Activated CD4-positive, alpha-beta T cell treated with anti-CD3 and anti-CD28 coated beads for 36 hours (primary cell): ENCODE results near the gene SLC35D1. TPM values are rescaled to one million over a fixed set of nuclear protein-coding genes. Genes with fewer than 3 reads are reported as not detected.

Source experiments
- ATAC-seq: fragments of 200-7000 bp; cut with Tn5 transposase; one replicate; pipeline ENCODE4 v1.10.0; 2021; ENCODE audit warnings: mild to moderate bottlenecking, moderate library complexity
- CTCF ChIA-PET: fragments of 350-600 bp; sonication (Branson Sonifier 250); formaldehyde crosslinking; loops from one replicate; lab custom pipeline; 2021; ENCODE audit warnings: antibody characterized with exemption; lab: Charles Lee
- POLR2A ChIA-PET: fragments of 350-600 bp; sonication (Branson Sonifier 250); formaldehyde crosslinking; loops from one replicate; lab custom pipeline; 2021; ENCODE audit warnings: antibody characterized with exemption, inconsistent platforms; lab: Charles Lee
- DNase-seq: peaks from one replicate; pipeline ENCODE4 v3.0.0-alpha.2; 2020
- H3K27ac Mint-ChIP-seq: one replicate; pipeline ENCODE4 v1.8.0; 2021; ENCODE audit warnings: mixed read lengths
- H3K27me3 Mint-ChIP-seq: one replicate; pipeline ENCODE4 v1.8.0; 2021; ENCODE audit warnings: mixed read lengths
- H3K36me3 Mint-ChIP-seq: one replicate; pipeline ENCODE4 v1.8.0; 2021; ENCODE audit warnings: low read depth, mixed read lengths
- H3K4me1 Mint-ChIP-seq: one replicate; pipeline ENCODE4 v1.8.0; 2021; ENCODE audit warnings: mixed read lengths
- H3K4me3 Mint-ChIP-seq: one replicate; pipeline ENCODE4 v1.8.0; 2021; ENCODE audit warnings: mild to moderate bottlenecking, moderate library complexity, mixed read lengths
- H3K9me3 Mint-ChIP-seq: one replicate; pipeline ENCODE4 v1.8.0; 2021; ENCODE audit warnings: low read depth, mixed read lengths
- intact Hi-C, 2 experiments: fragments of 100-400 bp; cut with DNase I in 1 of 2; cut with micrococcal nuclease in 1 of 2; formaldehyde crosslinking; loops; one replicate each; pipeline versions ENCODE4 v1.14.2 to v1.15.1; 2022 to 2024; cut with DNase I, micrococcal nuclease
- total RNA-seq, 2 experiments: library from RNA; stranded (reverse); gene quantifications; one replicate each; pipeline ENCODE4 v1.2.3, GENCODE V29; 2021

The SLC35D1 gene
- total RNA-seq, 2 experiments from 2014 or later, result 8.7 to 10.3 TPM

GRCh38 chr1:67044631-67045270 is 9.2 kb downstream of the SLC35D1 start:
- Mint-ChIP-seq H3K9me3 (no peaks in the 10 kb centered on the region), H3K36me3 (peaks cover 46% of the 10 kb centered on the region), H3K27ac (no peak overlapping the region), H3K4me3 (no peak overlapping the region), H3K4me1 (peaks cover 2% of the 10 kb centered on the region), H3K27me3 (no peaks in the 10 kb centered on the region)
- CTCF ChIA-PET, result interaction anchor here (0.5 to 2.1 kb wide), 4 partner anchors 15 to 516 kb away, joined by 3 to 9 read pairs (median 4); no protein-coding TSS in a partner anchor
- POLR2A ChIA-PET, result no interaction called here
- ATAC-seq (no peak), DNase-seq (no peak)
- intact Hi-C loops, result no loop called here

GRCh38 chr1:67043366-67043765 is 10.6 kb downstream of the SLC35D1 start:
- Mint-ChIP-seq H3K27ac (no peak overlapping the region), H3K9me3 (no peaks in the 10 kb centered on the region), H3K4me3 (no peak overlapping the region), H3K4me1 (peaks cover 2% of the 10 kb centered on the region), H3K36me3 (peaks cover 53% of the 10 kb centered on the region), H3K27me3 (no peaks in the 10 kb centered on the region)
- POLR2A ChIA-PET, result no interaction called here
- intact Hi-C loops, result no loop called here
- CTCF ChIA-PET, result no interaction called here
- DNase-seq, result no peak
- ATAC-seq, result no peak

GRCh38 chr1:67041841-67042503 is 12.0 kb downstream of the SLC35D1 start:
- H3K27ac Mint-ChIP-seq, result no peak overlapping the region
- H3K36me3 Mint-ChIP-seq, result peaks cover 59% of the 10 kb centered on the region
- no peak overlapping the region for H3K4me3 Mint-ChIP-seq
- H3K9me3 Mint-ChIP-seq, result no peaks in the 10 kb centered on the region
- H3K4me1 Mint-ChIP-seq, result peaks cover 9% of the 10 kb centered on the region
- ChIA-PET POLR2A (no interaction called here), CTCF (interaction anchor here (1.4 kb wide), 1 partner anchor 12 kb away, joined by 6 read pairs; no protein-coding TSS in a partner anchor)
- intact Hi-C loops, result no loop called here
- DNase-seq (no peak), ATAC-seq (no peak)
- no peaks in the 10 kb centered on the region for H3K27me3 Mint-ChIP-seq

GRCh38 chr1:67040405-67040804 is 13.5 kb downstream of the SLC35D1 start:
- Mint-ChIP-seq H3K36me3 (peaks cover 66% of the 10 kb centered on the region), H3K4me1 (peaks cover 9% of the 10 kb centered on the region), H3K27me3 (no peaks in the 10 kb centered on the region), H3K4me3 (no peak overlapping the region), H3K27ac (no peak overlapping the region), H3K9me3 (no peaks in the 10 kb centered on the region)
- no peak for ATAC-seq
- ChIA-PET POLR2A (no interaction called here), CTCF (interaction anchor here (1.4 kb wide), 1 partner anchor 11 kb away, joined by 6 read pairs; no protein-coding TSS in a partner anchor)
- intact Hi-C loops, result no loop called here
- no peak for DNase-seq

- ATAC-seq, result no peak
Measured at GRCh38 chr1:67031859-67032247, 22.1 kb downstream of the SLC35D1 start.

GRCh38 chr1:67031121-67031858 is 22.7 kb downstream of the SLC35D1 start:
- no peaks in the 10 kb centered on the region for H3K27me3 Mint-ChIP-seq
- intact Hi-C loops, result no loop called here
- no peak overlapping the region for H3K4me3 Mint-ChIP-seq
- CTCF ChIA-PET, result no interaction called here
- no peak overlapping the region for H3K27ac Mint-ChIP-seq
- POLR2A ChIA-PET, result no interaction called here
- no peak for DNase-seq
- ATAC-seq, result no peak
- H3K4me1 Mint-ChIP-seq, result no peaks in the 10 kb centered on the region
- no peaks in the 10 kb centered on the region for H3K9me3 Mint-ChIP-seq
- H3K36me3 Mint-ChIP-seq, result peaks cover 33% of the 10 kb centered on the region

More at GRCh38 chr1:67031859-67032247, 22.1 kb downstream of the SLC35D1 start:
- no peak for DNase-seq
- peaks cover 38% of the 10 kb centered on the region for H3K36me3 Mint-ChIP-seq
- no peaks in the 10 kb centered on the region for H3K4me1 Mint-ChIP-seq
- H3K4me3 Mint-ChIP-seq, result no peak overlapping the region
- POLR2A ChIA-PET, result no interaction called here
- intact Hi-C loops, result no loop called here
- H3K9me3 Mint-ChIP-seq, result no peaks in the 10 kb centered on the region
- CTCF ChIA-PET, result no interaction called here
- H3K27ac Mint-ChIP-seq, result no peak overlapping the region
- no peaks in the 10 kb centered on the region for H3K27me3 Mint-ChIP-seq

GRCh38 chr1:67029472-67029871 is 24.5 kb downstream of the SLC35D1 start:
- H3K27me3 Mint-ChIP-seq, result no peaks in the 10 kb centered on the region
- no peak overlapping the region for H3K27ac Mint-ChIP-seq
- no peaks in the 10 kb centered on the region for H3K4me1 Mint-ChIP-seq
- DNase-seq (no peak), ATAC-seq (no peak)
- CTCF ChIA-PET, result interaction anchor here (0.8 to 1.3 kb wide), 3 partner anchors 11 to 119 kb away, joined by 3 to 6 read pairs (median 4); no protein-coding TSS in a partner anchor
- peaks cover 28% of the 10 kb centered on the region for H3K36me3 Mint-ChIP-seq
- POLR2A ChIA-PET, result no interaction called here
- no peaks in the 10 kb centered on the region for H3K9me3 Mint-ChIP-seq
- intact Hi-C loops, result no loop called here
- H3K4me3 Mint-ChIP-seq, result no peak overlapping the region

GRCh38 chr1:67020765-67021164 is 33.2 kb downstream of the SLC35D1 start:
- H3K27ac Mint-ChIP-seq, result no peak overlapping the region
- POLR2A ChIA-PET, result no interaction called here
- no peaks in the 10 kb centered on the region for H3K27me3 Mint-ChIP-seq
- no peaks in the 10 kb centered on the region for H3K4me1 Mint-ChIP-seq
- no peaks in the 10 kb centered on the region for H3K9me3 Mint-ChIP-seq
- H3K4me3 Mint-ChIP-seq, result no peak overlapping the region
- H3K36me3 Mint-ChIP-seq, result peaks cover 37% of the 10 kb centered on the region
- intact Hi-C loops, result no loop called here
- no peak for ATAC-seq
- CTCF ChIA-PET, result interaction anchor here (0.8 to 1.9 kb wide), 3 partner anchors 16 to 194 kb away, joined by 3 to 4 read pairs (median 4); no protein-coding TSS in a partner anchor
- DNase-seq, result no peak

GRCh38 chr1:67020304-67020703 is 33.6 kb downstream of the SLC35D1 start:
- no peaks in the 10 kb centered on the region for H3K4me1 Mint-ChIP-seq
- H3K9me3 Mint-ChIP-seq, result no peaks in the 10 kb centered on the region
- ATAC-seq, result no peak
- no peak overlapping the region for H3K4me3 Mint-ChIP-seq
- DNase-seq, result no peak
- no peak overlapping the region for H3K27ac Mint-ChIP-seq
- H3K27me3 Mint-ChIP-seq, result no peaks in the 10 kb centered on the region
- peaks cover 38% of the 10 kb centered on the region for H3K36me3 Mint-ChIP-seq
- POLR2A ChIA-PET, result no interaction called here
- intact Hi-C loops, result no loop called here
- CTCF ChIA-PET, result interaction anchor here (0.8 to 1.9 kb wide), 4 partner anchors 14 to 194 kb away, joined by 3 to 4 read pairs (median 4); no protein-coding TSS in a partner anchor

GRCh38 chr1:67019600-67020136 is 34.3 kb downstream of the SLC35D1 start:
- H3K9me3 Mint-ChIP-seq, result no peaks in the 10 kb centered on the region
- ATAC-seq, result no peak
- CTCF ChIA-PET, result interaction anchor here (0.8 to 1.9 kb wide), 5 partner anchors 15 to 195 kb away, joined by 3 to 4 read pairs (median 3); no protein-coding TSS in a partner anchor
- H3K36me3 Mint-ChIP-seq, result peaks cover 35% of the 10 kb centered on the region
- H3K27ac Mint-ChIP-seq, result peak overlapping the region; percentile 21
- no peak overlapping the region for H3K4me3 Mint-ChIP-seq
- POLR2A ChIA-PET, result no interaction called here
- no peaks in the 10 kb centered on the region for H3K4me1 Mint-ChIP-seq
- no peaks in the 10 kb centered on the region for H3K27me3 Mint-ChIP-seq
- intact Hi-C loops, result no loop called here
- no peak for DNase-seq

GRCh38 chr1:67019121-67019520 is 34.8 kb downstream of the SLC35D1 start:
- Mint-ChIP-seq H3K27ac (no peak overlapping the region), H3K27me3 (no peaks in the 10 kb centered on the region), H3K4me3 (no peak overlapping the region), H3K4me1 (no peaks in the 10 kb centered on the region), H3K36me3 (peaks cover 36% of the 10 kb centered on the region), H3K9me3 (no peaks in the 10 kb centered on the region)
- DNase-seq, result no peak
- POLR2A ChIA-PET, result no interaction called here
- intact Hi-C loops, result no loop called here
- CTCF ChIA-PET, result interaction anchor here (0.9 kb wide), 2 partner anchors 13 to 94 kb away, joined by 3 read pairs; no protein-coding TSS in a partner anchor
- ATAC-seq, result no peak
